Middle frontal gyrus (tissue), 1 donor: ENCODE results near the gene EFHD2.

Experiments used
- DNase-seq: peaks from one replicate; pipeline ENCODE4 v3.0.0-alpha.2; 2015; ENCODE audit warnings: low spot score; ENCODE audit errors: extremely low spot score

EFHD2 gene

GRCh38 chr1:15476927-15477326, 67.2 kb downstream of the EFHD2 start:
- no peak for DNase-seq

- no peak for DNase-seq
Observed at GRCh38 chr1:15477646-15478212, 68.0 kb downstream of the EFHD2 start.
